GM23248 (cell line): Measurements from ENCODE around the gene UPK3A. TPM values are rescaled to one million over a fixed set of nuclear protein-coding genes. Genes with fewer than 3 reads are reported as not detected.

Experiments
- DNase-seq: peaks from one replicate; pipeline ENCODE4 v3.0.0-alpha.2; 2015
- H2AFZ ChIP-seq: fragments of 200-600 bp; sonication (generic); 2 replicates; pipeline ENCODE4 v1.6.1; 2016; ENCODE audit warnings: antibody characterized with exemption
- H3F3A ChIP-seq: fragments of 200-600 bp; sonication (generic); 2 replicates; pipeline ENCODE4 v1.6.1; 2016; ENCODE audit warnings: mild to moderate bottlenecking, antibody characterized with exemption, mixed run types; ENCODE audit not compliant: insufficient read depth
- H3K27ac ChIP-seq: fragments of 200-600 bp; sonication (generic); 2 replicates; pipeline ENCODE4 v1.5.1; 2016; ENCODE audit warnings: mild to moderate bottlenecking
- H3K27me3 ChIP-seq: fragments of 200-600 bp; sonication (generic); replicated peaks from 2 replicates; pipeline ENCODE4 v1.6.1; 2016; ENCODE audit warnings: mild to moderate bottlenecking; ENCODE audit not compliant: insufficient read depth
- H3K36me3 ChIP-seq: fragments of 200-600 bp; sonication (generic); 2 replicates; pipeline ENCODE4 v1.6.1; 2016; ENCODE audit warnings: low read depth, mild to moderate bottlenecking
- H3K4me1 ChIP-seq: fragments of 200-600 bp; sonication (generic); 2 replicates; pipeline ENCODE4 v1.6.1; 2016; ENCODE audit warnings: mild to moderate bottlenecking; ENCODE audit not compliant: insufficient read depth
- H3K4me2 ChIP-seq: fragments of 200-600 bp; sonication (generic); one replicate; pipeline ENCODE4 v1.6.1; 2016; ENCODE audit warnings: mild to moderate bottlenecking; ENCODE audit not compliant: unreplicated experiment
- H3K4me3 ChIP-seq: fragments of 200-600 bp; sonication (generic); 2 replicates; pipeline ENCODE4 v1.5.1; 2016; ENCODE audit warnings: mild to moderate bottlenecking
- H3K79me2 ChIP-seq: fragments of 200-600 bp; sonication (generic); 2 replicates; pipeline ENCODE4 v1.6.1; 2016; ENCODE audit warnings: mild to moderate bottlenecking; ENCODE audit not compliant: insufficient read depth
- H3K9ac ChIP-seq: fragments of 200-600 bp; sonication (generic); 2 replicates; pipeline ENCODE4 v1.6.1; 2016; ENCODE audit warnings: mild to moderate bottlenecking
- H3K9me2 ChIP-seq: fragments of 200-600 bp; sonication (generic); 2 replicates; pipeline ENCODE4 v1.6.1; 2016; ENCODE audit warnings: mixed run types, mild to moderate bottlenecking, moderate library complexity; ENCODE audit not compliant: insufficient read depth
- H3K9me3 ChIP-seq: fragments of 200-600 bp; sonication (generic); one replicate; pipeline ENCODE4 v1.6.1; 2017; ENCODE audit warnings: low read depth
- H4K20me1 ChIP-seq: fragments of 200-600 bp; sonication (generic); 2 replicates; pipeline ENCODE4 v1.6.0; 2016; ENCODE audit not compliant: insufficient read depth
- EZH2 ChIP-seq: fragments of 200-600 bp; sonication (generic); IDR thresholded peaks from 2 replicates; pipeline ENCODE4 v1.6.1; 2018; ENCODE audit warnings: antibody characterized with exemption, mild to moderate bottlenecking; ENCODE audit not compliant: insufficient read depth, poor library complexity, severe bottlenecking
- EZH2phosphoT487 ChIP-seq: fragments of 200-600 bp; sonication (generic); IDR thresholded peaks from 2 replicates; pipeline ENCODE4 v1.6.1; 2018; ENCODE audit warnings: antibody characterized with exemption, moderate library complexity, mild to moderate bottlenecking, low read depth; ENCODE audit not compliant: insufficient read depth
- WGBS, 2 experiments: methylation state at CpG; one replicate each; pipeline ENCODE4 v1.1.6; 2015 to 2017; ENCODE audit warnings: low lambda C conversion rate in 2 of 2, low coverage in 1 of 2; ENCODE audit errors: missing lambda C conversion rate in 2 of 2; 5-methylcytosine and 5-hydroxymethylcytosine counted together
- in situ Hi-C: fragments of 300-500 bp; cut with MboI; formaldehyde crosslinking; loops from 2 replicates; pipeline ENCODE4 v1.15.0; 2020
- polyA plus RNA-seq: library from polyadenylated mRNA; unstranded; fragments of >200 nt; fragmentation: Nextera tagmentation; extraction: Ambion mirVana; gene quantifications from 2 replicates; pipeline ENCODE4 v1.2.1, GENCODE V29; 2016
- total RNA-seq: library from RNA; depleted of rRNA; stranded (reverse); fragments of >200 nt; shearing (Covaris generic); gene quantifications from 2 replicates; pipeline ENCODE4 v1.2.3, GENCODE V29; 2014

UPK3A gene
- total and polyA plus RNA-seq, 2 experiments from 2014 or later = not detected

- 0 out of 2 replicates have a peak, but pooled peaks cover 7% of the 10 kb centered on the region for H3F3A ChIP-seq
- H3K4me3 ChIP-seq = no peak overlapping the region
- H3K27me3 ChIP-seq = no peaks in the 10 kb centered on the region
- WGBS, 2 experiments = 77 to 80% methylated on average over 8 to 9 of the region's 9 CpGs
- peaks cover 11% of the 10 kb centered on the region for H3K4me1 ChIP-seq
- H3K36me3 ChIP-seq = no peaks in the 10 kb centered on the region; the same call in 1 of the 2 replicates
- no peaks in the 10 kb centered on the region for H3K79me2 ChIP-seq
- H4K20me1 ChIP-seq = no peaks in the 10 kb centered on the region
- no peaks in the 10 kb centered on the region for H3K9me2 ChIP-seq
- DNase-seq = no peak
- H3K27ac ChIP-seq = no peak overlapping the region
- no peaks in the 10 kb centered on the region for H3K9me3 ChIP-seq
- H3K4me2 ChIP-seq = no peak overlapping the region
- TF ChIP-seq EZH2phosphoT487 (no peak), EZH2 (no peak)
- in situ Hi-C loops = no loop called here
- H3K9ac ChIP-seq = no peak overlapping the region
- no peak overlapping the region for H2AFZ ChIP-seq
Measured at GRCh38 chr22:45334528-45334927, 49.8 kb downstream of the UPK3A start.

DNA sequence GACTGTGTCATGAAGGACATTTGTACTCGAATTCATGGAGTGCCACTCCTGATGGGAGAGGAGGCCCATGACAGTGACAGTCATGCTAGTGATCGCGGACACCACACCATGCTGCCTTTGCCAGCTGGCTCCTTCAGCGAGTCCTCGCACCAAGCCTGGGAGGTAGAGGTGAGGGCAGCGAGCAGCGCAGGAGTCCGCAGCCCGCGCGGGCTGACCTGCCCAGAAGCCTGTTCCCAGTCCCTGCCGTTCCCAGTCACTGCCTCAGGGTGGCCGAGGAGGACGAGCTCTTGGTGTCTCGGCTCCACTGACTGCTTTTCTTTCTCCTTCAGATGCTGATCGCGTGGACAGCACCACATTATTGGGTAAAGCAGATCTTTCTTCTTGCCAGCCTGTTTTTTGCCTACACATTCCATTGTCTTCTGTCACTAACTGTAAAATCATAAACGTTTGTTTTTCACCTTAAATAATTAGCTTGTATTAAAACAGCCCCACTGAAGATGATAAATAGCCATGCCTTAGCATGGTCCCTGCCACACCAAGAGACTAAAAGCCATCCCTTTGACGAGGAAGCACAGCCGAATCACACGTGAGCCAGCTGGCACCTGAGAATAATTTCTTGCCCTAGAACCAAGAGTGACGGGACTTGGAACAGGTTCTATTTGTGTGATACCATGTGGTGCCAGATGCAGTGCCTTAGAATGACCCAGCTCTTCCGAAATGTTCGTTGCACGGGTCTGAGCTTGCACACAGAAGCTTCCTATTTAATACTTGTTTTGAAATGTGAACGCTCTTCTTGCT is 50.5 kb downstream of the UPK3A start:
- Histone ChIP-seq H3K79me2 (no peaks in the 10 kb centered on the region), H3K9me3 (no peaks in the 10 kb centered on the region), H3K9ac (no peak overlapping the region), H3F3A (0 out of 2 replicates have a peak, but pooled peaks cover 7% of the 10 kb centered on the region), H3K9me2 (no peaks in the 10 kb centered on the region), H3K4me1 (peaks cover 11% of the 10 kb centered on the region), H3K27ac (no peak overlapping the region), H3K4me2 (no peak overlapping the region), H3K36me3 (no peaks in the 10 kb centered on the region; the same call in 1 of the 2 replicates), H4K20me1 (no peaks in the 10 kb centered on the region), H3K27me3 (no peaks in the 10 kb centered on the region), H2AFZ (no peak overlapping the region), H3K4me3 (no peak overlapping the region)
- 50 to 51% methylated on average over 26 of the region's 26 CpGs for WGBS, 2 experiments
- TF ChIP-seq EZH2 (no peak), EZH2phosphoT487 (no peak)
- in situ Hi-C loops = no loop called here
- peak; percentile 63 for DNase-seq

- Histone ChIP-seq H3K4me2 (no peak overlapping the region), H3K36me3 (peaks cover under 1% of the 10 kb centered on the region; the same call in 1 of the 2 replicates), H3K9me2 (no peaks in the 10 kb centered on the region), H2AFZ (no peak overlapping the region), H4K20me1 (no peaks in the 10 kb centered on the region), H3K9ac (no peak overlapping the region), H3K4me1 (peaks cover 11% of the 10 kb centered on the region), H3K4me3 (no peak overlapping the region), H3F3A (0 out of 2 replicates have a peak, but pooled peaks cover 7% of the 10 kb centered on the region), H3K9me3 (no peaks in the 10 kb centered on the region), H3K79me2 (no peaks in the 10 kb centered on the region), H3K27me3 (no peaks in the 10 kb centered on the region), H3K27ac (no peak overlapping the region)
- DNase-seq = no peak
- no peak for TF ChIP-seq EZH2
- no peak for TF ChIP-seq EZH2phosphoT487
- 94% methylated on average over 29 of the region's 29 CpGs for WGBS, 2 experiments
- in situ Hi-C loops = no loop called here
Measured at GRCh38 chr22:45335854-45336522, 51.2 kb downstream of the UPK3A start.

GRCh38 chr22:45336971-45337431 is 52.3 kb downstream of the UPK3A start:
- no peak overlapping the region for H3K4me2 ChIP-seq
- in situ Hi-C loops = no loop called here
- H3K9me3 ChIP-seq = no peaks in the 10 kb centered on the region
- no peaks in the 10 kb centered on the region for H3K9me2 ChIP-seq
- 60 to 65% methylated on average over 16 to 18 of the region's 18 CpGs for WGBS, 2 experiments
- peaks cover 11% of the 10 kb centered on the region for H3K4me1 ChIP-seq
- H3K9ac ChIP-seq = no peak overlapping the region
- no peak overlapping the region for H2AFZ ChIP-seq
- no peak overlapping the region for H3K4me3 ChIP-seq
- no peaks in the 10 kb centered on the region for H4K20me1 ChIP-seq
- 0 out of 2 replicates have a peak, but pooled peaks cover 7% of the 10 kb centered on the region for H3F3A ChIP-seq
- H3K79me2 ChIP-seq = no peaks in the 10 kb centered on the region
- peak; percentile 8 for DNase-seq
- no peaks in the 10 kb centered on the region for H3K27me3 ChIP-seq
- no peak overlapping the region for H3K27ac ChIP-seq
- TF ChIP-seq EZH2 = no peak
- no peak for TF ChIP-seq EZH2phosphoT487
- peaks cover 9% of the 10 kb centered on the region; the same call in 1 of the 2 replicates for H3K36me3 ChIP-seq
